GM12874 (cell line): ENCODE data around the gene RNH1.

Source experiments
- CTCF ChIP-seq: IDR thresholded peaks from 2 replicates; pipeline ENCODE4 v1.5.1; 2011; ENCODE audit warnings: low read depth, mild to moderate bottlenecking, control low read depth, low read length, moderate library complexity; ENCODE audit not compliant: insufficient read depth

The RNH1 gene

GRCh38 chr11:502288-503178 is 4.5 kb downstream of the RNH1 start:
- TF ChIP-seq CTCF, result no peak

DNA sequence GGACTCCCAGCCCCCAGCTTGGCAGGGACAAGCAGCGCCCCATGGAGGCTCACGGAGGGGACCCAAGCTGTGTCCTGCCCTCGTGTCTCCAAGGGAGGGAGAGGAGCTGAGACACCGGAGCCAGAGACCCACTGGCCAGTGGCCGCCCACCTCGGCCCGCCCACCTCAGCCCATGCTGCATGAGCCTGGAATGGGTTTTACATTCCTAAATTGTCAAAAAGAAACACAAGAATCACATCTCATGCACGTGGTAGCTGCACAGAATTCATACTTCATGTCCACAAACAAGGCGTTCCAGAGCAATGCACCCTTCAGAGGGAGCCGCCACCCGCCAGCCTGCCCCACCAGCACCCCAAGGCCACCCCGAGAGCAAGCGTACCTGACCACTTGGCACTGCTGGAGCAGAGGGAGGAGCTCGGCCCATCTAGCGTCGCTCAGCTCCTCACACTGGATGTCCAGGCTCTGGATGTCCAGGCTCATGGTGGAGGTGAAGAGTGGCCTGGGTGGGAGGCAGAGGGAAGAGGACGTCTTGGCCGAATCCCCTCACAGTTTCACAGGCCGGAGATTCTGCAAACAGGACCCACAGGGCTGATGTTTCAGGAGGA is 5.3 kb downstream of the RNH1 start:
- TF ChIP-seq CTCF, result no peak

DNA sequence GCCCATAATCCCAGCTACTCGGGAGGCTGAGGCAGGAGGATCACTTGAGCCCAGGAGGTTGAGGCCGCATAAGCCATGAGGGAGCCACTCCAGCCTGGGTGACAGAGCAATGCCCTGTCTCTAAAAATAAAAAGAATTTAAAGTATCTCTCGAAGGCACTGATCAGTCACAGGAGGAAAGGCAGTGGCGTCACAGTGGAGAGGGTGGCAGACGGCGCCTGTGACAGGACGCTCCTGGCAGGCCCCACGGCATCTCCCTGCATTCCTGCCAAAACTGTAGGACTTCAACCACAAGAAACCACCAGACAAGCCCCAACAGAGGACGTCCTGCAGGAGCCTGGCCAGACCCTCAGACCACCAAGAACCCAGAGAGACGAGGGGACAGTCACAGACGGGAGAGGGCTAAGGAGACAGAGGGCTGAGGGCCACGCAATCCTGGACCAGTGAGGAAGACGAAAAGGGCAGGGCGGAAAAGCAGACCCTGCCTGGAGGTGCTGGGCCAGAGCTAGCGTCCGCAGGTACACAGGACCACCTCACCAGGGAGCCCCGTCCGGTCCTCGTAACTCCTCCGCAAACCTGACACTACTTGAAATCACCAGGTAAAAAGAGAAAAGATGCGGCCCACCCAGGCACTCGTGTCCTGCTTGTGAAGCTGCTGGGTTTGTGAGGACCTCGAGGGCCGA is 5.9 kb downstream of the RNH1 start:
- no peak for TF ChIP-seq CTCF

- no peak for TF ChIP-seq CTCF
These were observed 7.6 kb downstream of the RNH1 start for GRCh38 chr11:499201-500076.

DNA sequence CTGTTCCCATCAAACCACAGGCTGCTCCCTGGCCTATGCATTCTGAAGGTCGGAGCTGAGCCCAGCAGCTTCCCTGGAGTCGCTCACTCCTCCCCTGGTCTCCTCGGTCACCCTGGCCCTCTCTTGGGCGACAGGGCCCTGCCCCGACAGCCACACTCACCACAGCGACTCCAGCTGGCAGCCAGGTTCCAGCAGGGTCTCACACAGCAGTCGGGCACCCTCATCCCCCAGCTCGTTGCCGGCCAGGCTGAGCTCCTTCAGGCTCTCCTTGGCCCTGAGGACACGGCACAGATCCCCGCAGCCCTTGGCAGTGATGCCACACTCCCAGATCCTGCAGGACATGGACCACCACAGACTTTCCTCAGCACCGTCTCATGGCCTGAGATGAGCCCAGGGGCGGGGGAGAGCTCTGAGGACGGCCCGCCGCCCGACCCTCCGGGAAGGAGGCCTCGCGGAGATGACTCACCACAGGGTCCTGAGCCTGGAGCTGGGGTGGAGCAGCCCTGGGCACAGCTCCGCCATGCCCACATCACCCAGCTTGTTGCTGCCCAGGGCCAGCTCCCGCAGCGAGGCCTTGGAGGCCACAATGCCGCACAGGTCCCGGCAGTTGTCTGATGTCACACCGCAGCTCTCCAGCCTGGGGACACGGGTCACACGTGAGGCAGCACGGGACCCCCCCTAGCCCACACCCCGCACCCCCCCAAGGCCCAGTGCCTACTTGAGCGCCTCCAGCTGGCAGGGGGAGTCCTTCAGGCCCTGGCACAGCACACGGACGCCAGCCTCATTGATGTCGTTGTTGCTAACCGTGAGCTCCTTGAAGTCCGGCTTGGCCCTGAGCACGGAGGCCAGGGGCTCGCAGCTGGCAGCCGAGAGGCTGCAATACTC is 8.5 kb downstream of the RNH1 start:
- no peak for TF ChIP-seq CTCF

DNA sequence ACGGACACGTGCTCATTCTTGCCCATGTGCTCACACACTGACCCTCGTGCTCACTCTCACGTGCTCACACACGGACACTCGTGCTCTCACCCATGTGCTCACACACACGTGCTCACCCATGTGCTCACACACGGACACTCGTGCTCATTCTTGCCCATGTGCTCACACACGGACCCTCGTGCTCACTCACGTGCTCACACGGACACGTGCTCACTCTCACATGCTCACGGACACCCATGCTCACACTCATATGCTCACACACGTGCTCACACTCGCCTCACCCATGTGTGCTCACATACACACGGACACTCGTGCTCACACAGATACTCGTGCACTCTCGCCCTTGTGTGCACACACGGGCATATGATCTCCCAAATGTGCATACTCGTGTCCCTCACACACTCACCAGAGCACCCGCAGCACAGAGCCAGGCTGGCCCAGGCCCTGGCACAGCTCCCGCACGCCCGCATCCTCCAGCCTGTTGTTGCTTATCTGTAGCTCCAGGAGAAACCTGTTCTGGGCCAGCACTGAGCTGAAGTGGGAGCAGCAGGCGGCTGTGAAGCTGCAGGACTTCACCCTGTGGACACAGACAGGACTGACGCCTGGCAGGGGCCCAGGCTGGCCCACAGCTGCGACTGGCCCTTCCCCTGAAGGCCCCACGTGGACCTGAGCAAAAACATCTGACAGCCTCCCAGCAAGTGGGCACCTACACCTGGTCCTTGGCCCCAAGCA is 9.3 kb downstream of the RNH1 start:
- no peak for TF ChIP-seq CTCF
